DMS 273 (cell line): ENCODE results near the gene KCNIP1.
A peak's percentile ranks its signal among the peaks of the same experiment; 100 is the strongest.

Source experiments
- DNase-seq: peaks from one replicate; lab custom pipeline; 2025; ENCODE audit not compliant: unreplicated experiment; lab: John Stamatoyannopoulos, UW

KCNIP1 gene

DNA sequence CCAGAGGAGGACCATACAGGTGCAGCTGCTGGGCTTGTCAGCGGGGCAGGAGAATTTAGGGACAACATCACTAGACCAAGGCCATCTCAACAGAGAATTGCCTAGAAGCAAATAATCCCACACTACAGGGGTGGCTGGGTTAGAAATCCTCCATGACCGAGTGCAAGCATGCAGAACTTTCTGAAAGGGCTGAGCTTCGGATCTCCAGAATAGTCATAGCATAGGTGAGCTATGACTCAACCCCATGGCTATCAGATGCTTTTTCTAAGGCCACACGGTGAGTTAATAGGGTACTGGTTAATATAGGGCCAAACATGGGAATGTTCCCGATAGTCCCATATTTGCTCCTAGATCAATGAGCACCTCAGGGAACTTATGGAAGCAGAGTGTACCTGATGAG lies 4.2 kb downstream of the KCNIP1 start:
- DNase-seq: no peak

DNA sequence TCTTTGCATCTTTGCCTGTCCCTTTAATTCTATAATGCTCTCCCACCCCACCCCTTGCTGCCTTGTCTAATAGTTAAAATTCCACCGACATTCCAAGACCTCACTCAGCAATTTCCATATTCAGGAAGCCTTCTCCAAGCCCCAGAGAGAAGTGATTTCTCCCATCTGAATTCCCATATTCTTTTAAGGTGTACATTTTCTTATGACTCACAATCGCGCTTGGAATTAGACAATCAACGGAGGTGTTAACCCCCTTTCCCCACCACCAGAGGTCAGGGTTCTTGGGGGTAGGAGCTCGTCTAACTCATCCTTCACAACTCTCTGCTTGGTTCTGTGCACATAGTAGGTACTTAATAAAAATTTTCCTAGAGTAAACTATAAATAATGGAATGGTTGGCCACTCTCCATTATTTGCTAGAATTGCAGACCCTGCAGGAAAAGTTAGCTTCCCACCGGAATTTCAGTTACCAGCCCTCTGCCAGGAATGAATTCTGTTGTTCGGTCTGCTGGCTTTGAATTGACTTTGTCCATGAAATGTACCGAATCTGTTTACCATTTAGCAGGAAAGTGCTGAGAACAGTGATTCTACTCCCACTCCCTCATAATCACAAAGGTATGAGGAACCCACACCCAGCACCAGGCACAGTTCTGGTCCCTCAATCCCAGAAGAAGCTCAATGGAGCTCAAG lies 5.0 kb downstream of the KCNIP1 start:
- DNase-seq: peak; percentile 9

DNA sequence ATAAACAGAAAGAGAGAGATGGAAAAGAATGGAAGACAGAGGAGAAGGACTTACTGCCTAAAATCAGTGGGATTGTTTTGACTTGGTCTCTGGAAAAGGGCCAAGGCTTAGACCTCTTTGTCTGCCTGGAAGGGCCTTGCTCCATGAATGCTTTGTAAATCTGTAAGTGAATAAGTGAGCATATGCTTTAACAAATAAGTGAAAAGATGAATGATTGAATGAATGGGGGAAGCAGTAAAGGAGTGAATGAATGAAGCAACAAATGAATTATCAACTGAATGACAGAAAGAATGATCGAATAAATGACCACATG lies 5.5 kb downstream of the KCNIP1 start:
- no peak for DNase-seq

DNA sequence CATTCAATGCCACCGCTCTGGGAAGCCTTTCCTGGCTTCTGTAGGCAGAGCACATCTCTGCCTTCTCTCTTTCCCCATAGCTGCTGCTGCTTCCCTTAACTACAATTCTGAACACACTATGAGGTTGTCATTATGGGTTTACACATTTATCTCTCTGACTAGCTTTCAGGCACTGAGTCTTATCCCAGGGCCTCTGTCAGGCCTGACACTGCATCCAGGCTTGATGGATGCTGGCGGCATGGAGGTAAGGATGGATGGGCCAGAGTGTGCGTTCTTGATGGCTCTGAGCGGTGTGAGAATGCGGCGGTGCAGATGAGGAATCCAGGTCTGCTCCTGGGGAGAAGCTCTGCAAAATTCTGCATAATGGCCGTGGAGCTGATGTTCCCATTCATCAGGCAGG lies 6.3 kb downstream of the KCNIP1 start:
- DNase-seq: no peak

DNA sequence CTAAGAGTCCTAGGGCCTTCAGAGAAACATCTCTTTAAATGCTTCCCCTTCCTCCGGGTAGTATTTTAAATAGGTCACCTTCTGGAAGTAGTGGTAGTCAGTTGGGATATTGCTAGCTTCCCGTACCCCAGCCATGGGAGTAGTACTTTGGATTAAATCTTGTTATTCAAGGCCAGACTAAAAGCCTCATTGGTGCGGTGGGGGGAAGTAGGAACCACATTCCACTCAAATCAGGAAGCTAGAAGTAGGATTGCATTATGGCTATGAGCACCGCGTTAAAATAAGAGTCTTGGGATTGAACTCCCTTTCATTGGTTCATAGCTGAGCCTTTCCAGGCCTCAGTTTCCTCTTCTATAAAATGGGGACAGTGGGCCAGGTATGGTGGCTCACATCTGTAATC lies 6.7 kb downstream of the KCNIP1 start:
- no peak for DNase-seq

DNA sequence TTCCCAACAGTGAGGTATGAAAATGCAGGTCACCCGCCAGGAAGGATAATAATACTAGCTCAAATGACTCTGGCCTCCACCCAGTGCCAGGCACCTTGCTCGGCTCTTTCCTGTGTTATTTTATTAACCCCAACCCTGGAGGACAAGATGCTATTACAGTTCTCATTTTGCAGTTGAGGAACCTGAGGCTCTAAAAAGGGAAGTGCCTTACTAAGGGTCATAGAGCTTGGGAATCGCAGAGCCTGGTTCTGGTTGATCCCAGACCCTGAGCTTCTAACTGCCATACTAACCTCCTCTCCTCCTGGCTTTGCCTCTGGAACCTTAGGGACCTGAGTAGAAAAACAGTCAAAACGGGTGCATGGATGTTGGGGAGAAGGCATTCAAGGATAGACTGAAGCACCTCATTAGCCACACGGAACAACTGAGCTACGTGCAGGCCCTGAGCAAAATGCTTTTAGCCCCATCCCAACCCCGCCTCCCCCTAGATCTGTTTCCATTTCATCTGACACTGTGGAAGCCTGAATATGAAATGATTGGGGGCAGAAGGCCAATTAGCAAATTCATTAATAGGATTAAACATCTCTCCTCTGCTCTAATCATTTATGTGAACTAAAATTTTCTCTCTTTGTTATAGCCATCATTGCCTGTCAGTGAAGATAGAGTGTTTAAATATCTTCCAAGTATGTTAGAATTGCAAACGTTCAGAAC lies 7.9 kb downstream of the KCNIP1 start:
- no peak for DNase-seq

DNA sequence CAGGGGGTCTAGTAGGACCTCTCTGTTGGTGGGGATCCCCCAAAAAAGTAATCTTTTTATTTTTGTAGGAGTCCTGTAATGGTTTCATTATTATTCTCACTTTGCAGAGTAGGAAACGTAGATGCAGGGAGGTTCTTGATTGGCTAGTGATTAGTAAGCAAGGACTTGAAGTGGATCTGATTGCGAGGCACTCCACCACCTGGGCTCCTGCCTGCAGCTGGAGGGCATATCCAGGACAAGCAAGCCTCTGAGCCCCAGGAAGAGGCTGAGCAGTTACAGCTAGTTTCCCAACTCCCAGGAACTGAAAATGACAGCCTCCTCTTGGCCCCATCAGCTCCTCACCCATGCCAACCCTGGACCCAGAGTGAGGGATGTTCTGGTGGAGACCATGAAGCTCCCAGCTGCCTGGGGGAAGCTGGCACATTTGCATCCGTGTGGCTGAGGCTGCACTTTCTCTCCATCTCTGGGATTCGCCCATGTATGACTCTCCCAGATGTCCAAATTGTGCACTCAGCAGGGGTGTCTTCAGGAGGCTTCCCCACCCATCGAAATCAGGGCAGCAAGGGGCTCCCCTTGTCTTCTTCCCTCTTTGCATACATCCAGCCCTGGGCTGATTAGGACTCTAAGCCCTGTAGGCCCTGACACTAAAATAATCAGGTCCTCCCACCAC lies 10.2 kb downstream of the KCNIP1 start:
- DNase-seq: peak; percentile 27

DNA sequence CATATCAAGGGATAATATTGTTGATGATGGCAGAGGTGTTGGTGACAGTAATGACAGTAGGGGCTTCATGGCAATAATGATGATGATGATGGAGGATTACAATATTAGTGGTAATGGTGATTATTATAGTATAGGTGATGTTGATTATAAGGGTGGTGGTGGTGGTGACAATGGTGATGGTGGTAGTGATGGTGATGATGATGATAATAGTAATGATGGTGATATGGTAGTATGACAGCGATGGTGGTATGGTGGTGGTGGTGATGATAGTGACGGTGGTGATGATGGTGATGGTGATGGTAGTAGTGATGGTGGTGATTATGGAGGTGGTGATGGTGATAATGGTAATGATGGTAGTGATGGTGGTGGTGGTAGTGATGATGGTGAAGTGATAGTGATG lies 13.6 kb downstream of the KCNIP1 start:
- DNase-seq: no peak

DNA sequence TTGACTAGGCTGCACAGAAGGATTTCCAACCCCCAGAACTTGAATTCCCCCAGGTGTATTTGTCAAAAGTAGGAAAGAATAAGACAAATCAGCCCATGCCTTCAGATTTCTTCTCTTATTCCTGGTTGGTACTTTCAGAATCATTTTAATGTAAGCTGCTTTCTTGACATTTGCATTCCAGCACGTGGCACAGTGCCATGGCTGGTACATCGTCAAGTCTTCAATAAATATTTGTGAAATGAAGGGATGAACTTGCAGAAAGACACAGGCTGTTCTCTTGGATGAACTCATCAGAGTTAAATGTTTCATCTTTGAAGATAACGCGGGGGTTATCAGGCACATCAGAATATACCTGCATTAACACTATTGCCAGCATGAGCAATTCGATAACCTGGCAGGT lies 14.5 kb downstream of the KCNIP1 start:
- no peak for DNase-seq

DNA sequence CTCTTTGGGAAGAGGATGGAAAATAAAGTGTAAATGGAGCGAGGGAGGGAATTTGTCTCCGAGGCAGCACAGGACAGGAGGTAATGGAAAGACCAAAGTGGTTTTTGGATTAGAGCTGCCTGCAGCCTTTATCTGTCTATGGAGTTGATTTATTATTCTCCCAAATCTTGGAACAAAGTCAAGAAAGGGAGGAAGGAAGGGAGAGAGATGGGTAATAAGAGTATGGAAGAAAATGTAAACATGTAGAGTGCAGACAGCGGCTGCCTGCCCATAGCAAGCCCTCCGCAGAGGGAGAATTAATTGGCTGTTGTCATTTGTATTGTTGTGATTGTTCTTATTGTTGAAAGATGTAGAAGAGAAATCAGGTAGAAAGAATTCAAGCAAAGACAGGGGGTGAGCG lies 15.7 kb downstream of the KCNIP1 start:
- peak; percentile 5 for DNase-seq

DNA sequence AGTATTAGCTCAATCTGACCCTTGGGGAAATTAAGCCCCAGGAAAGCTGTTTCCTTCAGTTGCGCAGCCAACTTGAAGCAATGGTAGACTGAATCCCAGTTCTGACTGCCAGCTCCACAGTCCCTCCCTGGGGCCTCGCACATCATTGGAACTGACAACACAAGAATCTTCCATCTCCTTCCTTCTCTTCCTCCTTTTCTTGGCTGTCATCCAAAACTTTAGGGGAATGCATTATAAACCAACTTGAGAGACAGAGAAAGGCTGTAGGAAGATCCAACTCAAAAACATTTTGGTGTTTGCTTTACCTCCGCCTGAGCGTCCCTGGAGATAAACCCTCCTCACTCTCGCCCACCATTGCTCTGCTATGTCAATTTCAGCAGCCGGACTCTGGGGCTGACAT lies 16.6 kb downstream of the KCNIP1 start:
- peak; percentile 33 for DNase-seq

DNA sequence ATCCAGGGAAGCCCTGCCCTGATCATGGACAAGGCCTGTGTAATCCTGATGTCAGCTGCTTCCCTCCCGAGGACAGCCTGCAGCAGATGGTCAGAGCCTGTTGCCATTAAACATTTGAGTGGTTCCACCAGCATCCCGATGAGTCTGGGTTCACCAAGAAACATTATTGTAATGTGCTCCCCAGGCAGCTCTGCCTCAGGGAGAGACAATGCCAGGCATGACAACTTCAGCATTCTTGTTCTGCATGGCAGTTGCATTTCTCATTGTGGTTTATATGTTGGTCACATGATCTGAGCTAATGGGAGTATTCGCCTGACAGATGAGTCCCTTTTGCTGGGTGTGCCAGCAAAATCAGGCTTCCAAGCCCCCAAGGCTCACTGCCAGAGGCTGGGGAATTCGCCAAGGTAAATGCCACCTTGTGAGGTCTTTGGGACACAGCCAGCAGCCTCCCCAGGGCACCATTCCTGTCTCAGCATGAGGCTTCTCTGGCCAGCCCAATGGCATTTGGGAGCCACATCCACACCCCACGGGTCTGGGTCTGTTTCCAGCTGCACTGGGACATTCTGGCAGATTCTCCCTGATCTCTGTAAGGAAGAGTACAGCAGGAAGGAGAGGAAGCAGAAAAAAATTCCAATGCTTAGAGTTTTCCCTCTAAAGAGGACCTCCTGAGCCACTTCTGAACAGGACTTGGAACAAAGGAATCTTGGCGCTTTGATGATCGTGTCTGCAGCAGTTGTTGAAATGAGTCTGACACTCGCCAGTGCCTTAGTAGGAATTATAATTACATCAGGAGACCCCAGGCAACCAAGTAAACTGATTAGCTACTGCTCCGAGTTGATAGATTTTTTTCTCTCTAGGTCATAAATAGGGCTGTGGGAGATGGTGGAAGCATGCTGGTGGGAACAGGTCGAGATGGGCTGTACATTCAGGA lies 18.7 kb downstream of the KCNIP1 start:
- DNase-seq: peak; percentile 86

DNA sequence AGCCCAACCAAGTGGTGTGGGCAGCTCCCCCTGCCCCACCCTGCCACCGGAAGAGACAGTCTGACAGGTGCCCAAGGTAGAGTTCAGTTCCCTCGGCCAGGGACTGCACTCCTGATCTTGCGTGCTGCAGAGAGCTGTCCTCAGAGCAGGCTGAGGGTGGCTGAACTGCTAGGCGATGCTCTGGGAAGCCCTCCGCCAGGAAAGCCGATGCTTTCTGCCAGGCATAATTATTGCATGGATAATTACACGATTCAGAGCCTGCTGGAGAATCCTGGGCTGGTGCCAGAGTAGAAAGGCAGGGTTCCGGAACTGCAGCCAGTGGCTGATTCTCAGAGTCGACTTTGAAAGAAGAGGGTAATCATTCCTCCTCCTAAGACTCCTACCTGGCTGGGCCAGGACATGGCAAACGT lies 19.3 kb downstream of the KCNIP1 start:
- peak; percentile 91 for DNase-seq

DNA sequence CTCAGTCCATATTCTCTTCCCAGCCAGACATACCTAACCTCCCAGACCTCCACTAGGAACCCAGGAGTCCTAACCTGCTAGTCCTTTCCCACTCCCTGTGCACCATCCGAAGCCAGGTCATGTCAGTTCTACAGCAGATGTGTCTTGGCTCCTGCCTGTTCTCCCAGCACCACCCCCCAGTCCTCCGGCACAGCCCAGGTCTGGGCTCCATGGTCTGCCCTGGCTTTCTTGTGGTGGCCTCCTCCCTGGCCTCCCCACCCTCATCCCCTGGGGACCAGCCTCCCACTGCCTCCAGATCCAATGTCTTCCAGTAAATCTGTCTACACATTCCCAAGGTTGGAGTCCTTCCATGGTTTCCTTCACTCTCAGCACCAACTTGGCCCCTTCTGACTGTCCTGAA lies 20.0 kb downstream of the KCNIP1 start:
- no peak for DNase-seq

DNA sequence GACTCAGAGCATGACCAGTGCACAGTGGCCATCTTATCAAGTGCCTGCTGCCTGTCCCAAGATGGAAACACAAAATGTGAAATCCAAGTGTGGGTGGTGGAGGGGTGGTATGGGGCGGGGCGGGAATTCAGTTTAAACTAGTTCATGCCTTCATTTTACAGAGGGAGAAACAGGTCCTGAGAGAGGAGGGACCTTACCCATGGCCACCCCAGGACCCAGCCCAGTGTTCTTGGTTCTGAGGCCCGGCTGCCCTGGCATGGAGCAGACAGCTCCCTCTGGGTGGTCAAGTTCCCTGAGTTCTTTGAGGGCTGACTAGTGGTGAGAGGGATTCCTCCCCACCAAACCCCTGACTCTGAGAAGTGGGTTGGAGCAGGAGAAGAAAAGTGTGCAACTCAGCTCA lies 20.8 kb downstream of the KCNIP1 start:
- no peak for DNase-seq

DNA sequence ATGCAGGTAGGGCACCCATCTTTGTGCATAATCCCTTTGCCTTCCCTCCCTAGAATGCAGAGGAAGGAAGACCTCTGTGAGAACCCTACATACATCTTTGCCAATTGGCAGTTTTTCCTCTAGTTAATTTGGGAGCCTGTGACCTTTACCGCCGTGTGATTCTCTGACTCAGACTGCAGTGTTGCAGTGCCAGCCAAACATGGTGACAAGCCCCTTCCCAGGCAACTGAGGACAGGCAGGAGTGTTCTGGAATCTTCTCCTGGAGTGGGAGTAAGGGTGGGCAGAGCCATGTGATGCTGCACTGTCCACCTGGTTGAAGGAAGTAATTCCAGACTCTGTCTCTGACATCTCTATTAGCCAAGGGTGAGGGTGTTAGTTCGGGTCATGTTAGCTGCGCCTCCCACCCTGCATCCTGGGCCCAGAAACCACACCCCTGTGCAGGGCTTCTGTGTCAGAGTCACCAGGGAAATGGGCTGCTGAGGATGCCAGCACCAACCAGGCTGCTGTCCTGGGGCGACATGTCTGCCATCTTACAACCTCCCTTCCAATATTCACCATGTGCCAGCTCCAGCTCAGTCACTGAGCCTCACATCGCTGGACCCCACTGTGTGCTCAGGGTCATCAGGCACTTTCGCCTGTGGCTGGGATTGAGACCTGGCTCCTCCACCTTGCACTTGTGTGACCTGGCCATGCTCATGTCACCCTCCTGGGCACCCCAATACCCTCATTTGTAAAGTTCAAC lies 21.8 kb downstream of the KCNIP1 start:
- no peak for DNase-seq

DNA sequence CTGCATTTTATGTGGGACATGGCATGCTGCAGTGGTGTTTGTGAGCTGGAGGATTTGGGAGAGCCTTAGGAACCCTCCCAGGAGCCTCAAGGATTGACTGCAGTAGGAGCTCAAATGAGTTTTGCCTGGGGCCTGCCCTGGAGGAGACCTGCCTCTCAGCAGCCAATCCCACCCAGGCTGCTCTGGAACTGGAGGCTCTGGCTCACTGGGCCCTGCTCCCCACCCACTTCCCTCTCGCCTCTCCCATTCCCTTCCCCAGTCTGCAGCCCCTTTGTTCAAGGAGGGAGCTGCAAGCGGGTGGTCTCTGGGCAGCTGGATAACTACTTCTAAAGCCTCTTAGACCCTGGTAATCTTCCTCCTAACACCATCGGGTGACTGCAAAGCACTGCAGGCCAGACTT lies 24.2 kb downstream of the KCNIP1 start:
- DNase-seq: no peak

DNA sequence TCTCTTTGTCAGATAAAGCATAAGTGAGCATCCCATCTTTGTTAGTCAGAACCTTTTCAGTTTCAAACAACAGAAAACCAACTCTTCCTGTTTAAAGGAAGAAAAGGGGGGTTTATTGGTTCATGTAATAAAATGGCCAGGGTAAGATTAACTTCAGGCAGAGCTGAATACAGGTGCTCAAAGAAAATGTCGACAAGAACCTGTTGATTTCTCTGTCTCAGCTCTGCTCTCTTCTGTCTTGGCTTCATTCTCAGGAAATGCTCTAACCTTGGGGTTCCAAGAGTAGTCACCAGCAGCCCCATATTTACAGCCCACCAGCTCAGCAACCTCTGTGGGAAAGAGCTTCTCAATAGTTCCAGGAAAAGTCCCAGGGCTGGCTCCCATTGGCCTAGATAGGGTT lies 25.2 kb downstream of the KCNIP1 start:
- no peak for DNase-seq

DNA sequence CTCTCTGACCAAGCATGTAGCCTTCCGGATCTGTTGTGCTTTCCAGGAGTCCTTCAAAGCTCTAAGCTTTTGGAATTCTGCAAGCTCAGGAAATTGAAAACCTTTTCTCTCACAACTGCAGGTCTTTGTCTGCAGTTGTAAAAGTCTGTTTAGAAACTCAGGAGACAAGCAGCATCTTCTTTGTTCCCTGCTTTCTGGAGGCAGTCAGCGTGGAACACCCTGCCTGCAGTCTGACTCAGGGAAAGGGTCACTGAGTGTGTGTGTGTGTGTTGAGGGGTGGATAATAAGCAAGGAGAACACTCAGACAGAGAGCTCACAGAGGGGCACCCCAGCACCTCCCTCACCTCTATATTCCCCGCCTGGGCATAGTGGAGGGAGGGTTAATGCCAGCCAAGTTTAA lies 29.1 kb downstream of the KCNIP1 start:
- DNase-seq: no peak

DNA sequence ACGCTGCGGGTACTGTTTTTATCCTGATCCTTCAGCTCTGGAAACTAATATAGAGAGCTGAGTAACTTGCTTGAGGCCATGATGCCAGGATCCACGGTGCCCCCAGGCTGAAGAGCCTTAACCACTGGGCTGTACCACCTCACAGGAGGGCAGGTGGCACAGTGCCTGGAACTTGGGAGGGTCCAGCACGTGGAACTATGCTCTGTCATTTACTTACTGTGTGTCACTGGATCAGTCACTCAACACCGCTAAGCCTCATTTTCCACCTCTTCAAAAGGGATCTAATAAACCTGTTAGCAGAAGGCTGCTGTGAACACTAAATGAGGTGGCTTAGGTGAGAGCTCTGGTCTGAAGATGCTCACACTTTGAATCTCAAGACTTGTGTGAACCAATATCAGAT lies 29.6 kb downstream of the KCNIP1 start:
- no peak for DNase-seq

DNA sequence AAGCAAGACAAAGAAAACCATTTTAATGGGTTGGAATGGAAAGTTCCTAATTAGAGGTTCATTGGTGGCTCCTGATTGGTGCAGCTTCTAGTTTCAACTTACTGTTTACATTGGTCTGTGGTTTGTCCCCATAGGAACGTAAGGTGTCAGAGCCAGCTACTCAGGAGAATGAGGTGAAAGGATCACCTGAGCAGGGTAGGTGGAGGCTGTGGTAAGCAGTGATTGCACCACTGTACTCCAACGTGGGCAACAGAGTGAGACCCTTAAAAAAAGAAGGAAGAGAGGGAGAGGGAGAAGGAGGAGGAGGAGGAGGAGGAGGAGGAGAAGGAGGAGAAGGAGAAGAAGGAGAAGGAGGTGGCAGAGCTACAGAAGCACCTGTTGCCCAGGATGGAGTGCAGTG lies 30.4 kb downstream of the KCNIP1 start:
- no peak for DNase-seq
